Astrocyte of the spinal cord (primary cell): Measurements from ENCODE around the gene SH3BP5L.
"Not testable (repeated sequence)": the region's sequence is repeated elsewhere in the genome, so short reads cannot be mapped to it uniquely, and the experiment has no call there.

Experiments used
- DNase-seq: peaks from one replicate; pipeline ENCODE4 v3.0.0; 2011; ENCODE audit warnings: low read depth, low spot score
- H3K4me3 ChIP-seq: 2 replicates; pipeline ENCODE4 v1.5.1; 2011; ENCODE audit warnings: low read depth, mild to moderate bottlenecking, low read length, moderate library complexity
- in situ Hi-C: cut with HindIII; loops from 2 replicates; pipeline ENCODE4 v1.10.0; 2017; ENCODE audit warnings: low sequenced_read_pairs
- TF ChIP-seq, protein P1 (sequence below): IDR thresholded peaks from 2 replicates; pipeline ENCODE4 v1.5.1; 2012; ENCODE audit warnings: low read depth, mild to moderate bottlenecking, low read length, inconsistent platforms

SH3BP5L gene

DNA sequence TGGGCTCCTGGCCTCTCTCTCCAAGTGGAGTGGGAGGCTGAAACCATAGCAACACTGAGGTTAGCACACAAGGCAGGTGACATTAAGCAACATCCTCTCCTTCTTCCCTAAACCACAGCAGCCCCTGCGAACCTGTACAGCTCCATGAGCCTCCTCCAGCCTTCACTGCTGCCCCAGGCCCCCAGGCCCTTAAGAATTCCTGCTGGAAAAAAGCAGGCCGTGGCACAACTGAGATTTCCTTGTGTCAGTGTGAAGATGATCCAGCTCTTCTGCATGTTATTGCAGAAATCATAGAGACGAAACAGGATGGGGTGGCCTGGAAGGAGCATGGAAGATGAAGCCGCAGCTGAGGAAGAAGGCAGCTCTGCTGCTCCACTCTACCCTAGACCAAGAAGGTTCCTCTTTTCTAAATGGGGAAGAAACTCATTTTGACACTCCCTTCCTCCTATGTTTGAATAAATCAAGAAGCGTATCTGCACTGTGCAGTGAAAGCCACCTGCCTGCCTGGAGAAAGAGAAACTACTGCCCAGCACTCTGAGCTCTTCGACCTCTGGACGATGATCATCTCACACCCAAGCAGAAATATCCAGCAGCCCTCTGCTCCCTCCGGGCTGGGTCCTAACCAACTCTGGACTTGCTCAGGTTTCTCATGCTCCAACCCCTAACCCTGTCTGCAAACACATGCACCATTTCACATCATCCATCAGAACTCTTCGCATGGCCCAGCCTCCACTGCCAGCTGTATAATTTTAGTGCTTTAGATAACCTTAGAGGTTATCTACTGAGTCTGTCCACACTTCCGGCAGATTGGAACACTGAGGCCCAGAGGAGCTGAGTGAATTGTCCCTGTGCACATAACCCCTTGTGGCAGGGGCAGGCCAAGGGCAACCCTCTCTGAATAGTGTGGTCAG lies 20.7 kb downstream of the SH3BP5L start:
- in situ Hi-C loops, result no loop called here
- H3K4me3 ChIP-seq, result no peak overlapping the region
- DNase-seq, result no peak
- TF ChIP-seq, protein P1, sequence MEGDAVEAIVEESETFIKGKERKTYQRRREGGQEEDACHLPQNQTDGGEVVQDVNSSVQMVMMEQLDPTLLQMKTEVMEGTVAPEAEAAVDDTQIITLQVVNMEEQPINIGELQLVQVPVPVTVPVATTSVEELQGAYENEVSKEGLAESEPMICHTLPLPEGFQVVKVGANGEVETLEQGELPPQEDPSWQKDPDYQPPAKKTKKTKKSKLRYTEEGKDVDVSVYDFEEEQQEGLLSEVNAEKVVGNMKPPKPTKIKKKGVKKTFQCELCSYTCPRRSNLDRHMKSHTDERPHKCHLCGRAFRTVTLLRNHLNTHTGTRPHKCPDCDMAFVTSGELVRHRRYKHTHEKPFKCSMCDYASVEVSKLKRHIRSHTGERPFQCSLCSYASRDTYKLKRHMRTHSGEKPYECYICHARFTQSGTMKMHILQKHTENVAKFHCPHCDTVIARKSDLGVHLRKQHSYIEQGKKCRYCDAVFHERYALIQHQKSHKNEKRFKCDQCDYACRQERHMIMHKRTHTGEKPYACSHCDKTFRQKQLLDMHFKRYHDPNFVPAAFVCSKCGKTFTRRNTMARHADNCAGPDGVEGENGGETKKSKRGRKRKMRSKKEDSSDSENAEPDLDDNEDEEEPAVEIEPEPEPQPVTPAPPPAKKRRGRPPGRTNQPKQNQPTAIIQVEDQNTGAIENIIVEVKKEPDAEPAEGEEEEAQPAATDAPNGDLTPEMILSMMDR, result no peak

DNA sequence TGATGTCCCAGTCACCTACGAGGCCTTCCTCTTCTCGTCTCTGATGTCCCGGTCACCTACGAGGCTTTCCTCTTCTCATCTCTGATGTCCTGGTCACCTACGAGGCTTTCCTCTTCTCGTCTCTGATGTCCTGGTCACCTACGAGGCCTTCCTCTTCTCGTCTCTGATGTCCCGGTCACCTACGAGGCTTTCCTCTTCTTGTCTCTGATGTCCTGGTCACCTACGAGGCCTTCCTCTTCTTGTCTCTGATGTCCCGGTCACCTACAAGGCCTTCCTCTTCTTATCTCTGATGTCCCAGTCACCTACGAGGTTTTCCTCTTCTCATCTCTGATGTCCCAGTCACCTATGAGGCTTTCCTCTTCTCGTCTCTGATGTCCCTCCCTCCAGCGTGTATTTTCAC lies 22.2 kb downstream of the SH3BP5L start:
- H3K4me3 ChIP-seq, DNase-seq, in situ Hi-C loops: not testable (repeated sequence)

DNA sequence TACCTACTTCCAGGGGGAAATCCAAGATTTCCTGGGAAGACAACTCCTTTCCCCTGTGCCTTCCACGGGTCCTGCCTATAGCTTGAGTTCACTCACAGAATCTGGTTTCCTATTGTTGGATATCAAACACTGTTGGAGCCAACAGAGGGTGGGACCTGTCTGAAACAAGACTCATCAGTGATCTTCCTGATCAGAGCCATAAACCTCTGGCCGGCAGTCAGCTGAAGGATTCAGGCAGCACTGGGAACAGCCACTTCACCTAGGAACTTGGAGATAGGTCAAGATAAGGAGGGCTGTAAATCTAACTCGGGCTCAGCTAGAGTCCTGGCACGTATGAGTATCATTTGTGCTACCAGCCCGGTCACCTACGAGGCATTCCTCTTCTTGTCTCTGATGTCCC lies 23.3 kb downstream of the SH3BP5L start:
- in situ Hi-C loops, result no loop called here
- no peak overlapping the region for H3K4me3 ChIP-seq
- TF ChIP-seq, protein P1, result no peak
- no peak for DNase-seq

DNA sequence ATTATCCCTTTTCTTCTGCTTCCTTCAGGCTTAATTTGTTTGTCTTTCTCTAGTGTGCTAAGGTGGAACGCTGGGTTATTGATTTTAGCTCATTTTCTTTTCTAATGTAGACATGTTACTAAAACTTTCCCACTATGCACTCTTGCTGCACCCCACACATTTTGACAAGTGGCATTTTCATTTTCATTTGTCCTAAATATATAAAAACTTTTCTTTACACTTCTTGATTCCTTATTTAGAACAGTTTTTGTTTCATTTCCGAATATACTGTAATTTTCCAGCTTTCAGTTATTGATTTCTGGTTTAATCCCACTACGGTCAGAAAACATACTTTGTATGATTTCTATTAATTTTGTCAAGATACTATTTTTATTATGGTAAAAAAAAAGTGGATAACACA lies 25.3 kb downstream of the SH3BP5L start:
- H3K4me3 ChIP-seq, result no peak overlapping the region
- TF ChIP-seq, protein P1, result no peak
- DNase-seq, result no peak
- in situ Hi-C loops, result no loop called here

DNA sequence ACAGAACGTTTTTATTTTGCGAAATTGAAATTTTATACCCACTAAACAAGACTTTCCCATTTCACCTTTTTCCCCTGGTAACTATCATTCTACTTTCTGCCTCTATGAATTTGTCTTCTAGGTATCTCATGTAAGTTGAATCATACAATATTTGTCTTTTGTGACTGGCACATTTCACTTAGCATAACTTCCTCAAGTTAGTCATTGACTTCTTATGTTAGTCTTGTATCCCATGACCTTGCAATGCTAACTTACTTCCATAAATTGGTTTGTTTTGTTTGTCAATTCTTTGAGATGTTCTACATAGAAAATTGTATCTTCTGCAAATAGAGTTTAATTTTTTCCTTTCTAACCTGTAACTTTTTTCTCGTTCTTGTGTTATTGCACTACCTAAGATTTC lies 26.9 kb downstream of the SH3BP5L start:
- no peak overlapping the region for H3K4me3 ChIP-seq
- TF ChIP-seq, protein P1, result no peak
- DNase-seq, result no peak
- in situ Hi-C loops, result no loop called here

DNA sequence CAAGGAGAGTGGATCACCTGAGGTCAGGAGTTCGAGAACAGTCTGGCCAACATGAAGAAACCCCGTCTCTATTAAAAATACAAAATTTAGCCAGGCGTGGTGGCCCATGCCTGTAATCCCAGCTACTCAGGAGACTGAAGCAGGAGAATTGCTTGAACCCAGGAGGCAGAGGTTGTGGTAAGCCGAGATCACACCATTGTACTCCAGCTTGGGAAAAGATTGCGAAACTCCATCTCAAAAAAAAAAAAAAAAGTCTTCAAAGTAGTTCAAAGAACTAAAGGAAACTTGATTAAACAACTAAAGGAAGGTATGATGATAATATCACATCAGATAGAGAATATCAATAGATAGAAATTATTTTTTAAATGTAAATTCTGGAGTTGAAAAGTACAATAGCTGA lies 31.1 kb downstream of the SH3BP5L start:
- in situ Hi-C loops, H3K4me3 ChIP-seq, DNase-seq: not testable (repeated sequence)

DNA sequence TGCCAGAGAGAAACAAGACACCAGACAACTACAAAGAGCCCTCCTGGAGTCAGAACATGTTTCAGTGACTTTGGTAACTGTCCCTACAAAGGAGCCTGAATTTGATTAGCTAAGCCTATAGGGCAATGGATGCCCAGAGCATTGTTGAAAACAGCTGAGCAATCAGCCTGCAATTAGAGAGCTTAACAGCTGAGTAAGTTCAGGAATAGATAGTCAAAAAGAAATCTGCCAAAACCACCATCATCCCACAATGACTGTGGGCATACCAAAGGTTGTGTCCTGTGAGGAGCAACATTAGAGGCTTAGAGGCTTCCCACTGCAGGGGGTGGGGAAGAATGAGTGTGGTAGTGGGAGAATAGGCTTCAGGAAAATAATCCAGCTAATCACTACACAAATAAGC lies 32.1 kb downstream of the SH3BP5L start:
- no peak for DNase-seq
- in situ Hi-C loops, result no loop called here
- TF ChIP-seq, protein P1, result no peak
- no peak overlapping the region for H3K4me3 ChIP-seq
